Loucy (cell line): Measurements from ENCODE around the gene CEP57L1.
"Not testable (repeated sequence)": the region's sequence is repeated elsewhere in the genome, so short reads cannot be mapped to it uniquely, and the experiment has no call there.

ENCODE experiments used
- H2AFZ ChIP-seq: fragments of 200-600 bp; sonication (generic); 2 replicates; pipeline ENCODE4 v1.6.0; 2016; ENCODE audit warnings: antibody characterized with exemption, mild to moderate bottlenecking, low read length, moderate library complexity
- H3F3A ChIP-seq: fragments of 200-600 bp; 2 replicates; pipeline ENCODE4 v1.6.0; 2016; ENCODE audit warnings: antibody characterized with exemption, low read depth, mild to moderate bottlenecking
- H3K27me3 ChIP-seq: fragments of 200-600 bp; sonication (generic); 2 replicates; pipeline ENCODE4 v1.6.1; 2014; ENCODE audit warnings: low read length, mild to moderate bottlenecking; ENCODE audit not compliant: insufficient read depth, poor library complexity, severe bottlenecking
- H3K36me3 ChIP-seq: fragments of 200-600 bp; sonication (generic); 2 replicates; pipeline ENCODE4 v1.6.1; 2016; ENCODE audit warnings: low read length; ENCODE audit not compliant: insufficient read depth
- H3K4me1 ChIP-seq: fragments of 200-600 bp; sonication (generic); 2 replicates; pipeline ENCODE4 v1.5.1; 2014; ENCODE audit warnings: low read length, mild to moderate bottlenecking; ENCODE audit not compliant: insufficient read depth, poor library complexity, severe bottlenecking
- H3K4me2 ChIP-seq: fragments of 200-600 bp; sonication (generic); 2 replicates; pipeline ENCODE4 v1.6.0; 2014; ENCODE audit warnings: antibody characterized with exemption, low read length, low read depth, mild to moderate bottlenecking; ENCODE audit not compliant: poor library complexity, severe bottlenecking
- H3K4me3 ChIP-seq: fragments of 200-600 bp; sonication (generic); 2 replicates; pipeline ENCODE4 v1.5.1; 2014; ENCODE audit warnings: low read length, mild to moderate bottlenecking, mixed read lengths; ENCODE audit not compliant: poor library complexity, severe bottlenecking
- H3K79me2 ChIP-seq: fragments of 200-600 bp; sonication (generic); 2 replicates; pipeline ENCODE4 v1.6.1; 2014; ENCODE audit warnings: low read length; ENCODE audit not compliant: insufficient read depth
- H3K9ac ChIP-seq: fragments of 200-600 bp; sonication (generic); 2 replicates; pipeline ENCODE4 v1.6.0; 2014; ENCODE audit warnings: mild to moderate bottlenecking, low read depth, low read length, moderate library complexity; ENCODE audit not compliant: poor library complexity, severe bottlenecking
- H3K9me2 ChIP-seq: fragments of 200-600 bp; sonication (generic); replicated peaks from 2 replicates; pipeline ENCODE4 v1.6.1; 2016; ENCODE audit warnings: low read depth, low read length, mixed read lengths
- H3K9me3 ChIP-seq: fragments of 200-600 bp; sonication (generic); 2 replicates; pipeline ENCODE4 v1.6.1; 2014; ENCODE audit warnings: mild to moderate bottlenecking, antibody characterized with exemption, low read length, low read depth; ENCODE audit not compliant: insufficient read depth
- H4K20me1 ChIP-seq: fragments of 200-600 bp; sonication (generic); 2 replicates; pipeline ENCODE4 v1.6.0; 2014; ENCODE audit warnings: antibody characterized with exemption, low read length, mild to moderate bottlenecking; ENCODE audit not compliant: insufficient read depth, poor library complexity, severe bottlenecking
- CTCF ChIP-seq: fragments of 200-600 bp; sonication (generic); conservative IDR thresholded peaks from 2 replicates; pipeline ENCODE4 v1.5.1; 2014; ENCODE audit warnings: mild to moderate bottlenecking, antibody characterized with exemption, low read length
- EZH2phosphoT487 ChIP-seq: fragments of 200-600 bp; IDR thresholded peaks from 2 replicates; pipeline ENCODE4 v1.6.1; 2018; ENCODE audit warnings: antibody characterized with exemption, mild to moderate bottlenecking, moderate library complexity, borderline replicate concordance

The CEP57L1 gene

GRCh38 chr6:109130065-109130464 is 34.8 kb downstream of the CEP57L1 start:
- no peaks in the 10 kb centered on the region for H4K20me1 ChIP-seq
- TF ChIP-seq CTCF, result no peak
- TF ChIP-seq EZH2phosphoT487, result no peak
- H3K36me3 ChIP-seq, result peaks cover 8% of the 10 kb centered on the region; the same call in 1 of the 2 replicates
- H2AFZ ChIP-seq, result no peak overlapping the region
- H3K27me3 ChIP-seq, result no peaks in the 10 kb centered on the region
- no peaks in the 10 kb centered on the region for H3K4me1 ChIP-seq
- no peak overlapping the region for H3K4me3 ChIP-seq
- H3K79me2 ChIP-seq, result peaks cover 5% of the 10 kb centered on the region; the same call in 1 of the 2 replicates
- no peaks in the 10 kb centered on the region for H3K9me3 ChIP-seq
- no peaks in the 10 kb centered on the region for H3F3A ChIP-seq
- H3K9ac ChIP-seq, result no peak overlapping the region
- H3K9me2 ChIP-seq, result no peaks in the 10 kb centered on the region
- H3K4me2 ChIP-seq, result no peak overlapping the region

GRCh38 chr6:109135600-109135999 is 40.3 kb downstream of the CEP57L1 start:
- H3K79me2 ChIP-seq, H3K27me3 ChIP-seq, H3K9ac ChIP-seq, H3F3A ChIP-seq, H3K36me3 ChIP-seq, H3K4me3 ChIP-seq, H3K9me3 ChIP-seq, H2AFZ ChIP-seq, H4K20me1 ChIP-seq, H3K4me2 ChIP-seq, H3K4me1 ChIP-seq, H3K9me2 ChIP-seq: not testable (repeated sequence)

- not testable (repeated sequence) for H3K79me2 ChIP-seq, H3K36me3 ChIP-seq, H3K4me2 ChIP-seq, H3K9me3 ChIP-seq, H3K4me1 ChIP-seq, H2AFZ ChIP-seq, H3K9ac ChIP-seq, H3F3A ChIP-seq, H3K27me3 ChIP-seq, H4K20me1 ChIP-seq, H3K9me2 ChIP-seq, H3K4me3 ChIP-seq
These were observed 40.7 kb downstream of the CEP57L1 start for GRCh38 chr6:109136039-109136438.

GRCh38 chr6:109136530-109136929 is 41.2 kb downstream of the CEP57L1 start:
- not testable (repeated sequence) for H3K36me3 ChIP-seq, H3K9me2 ChIP-seq, H3K9ac ChIP-seq, H3K9me3 ChIP-seq, H3K79me2 ChIP-seq, H3F3A ChIP-seq, H2AFZ ChIP-seq, H3K4me2 ChIP-seq, H3K4me3 ChIP-seq, H4K20me1 ChIP-seq, H3K4me1 ChIP-seq, H3K27me3 ChIP-seq

GRCh38 chr6:109139109-109139508 is 43.8 kb downstream of the CEP57L1 start:
- no peaks in the 10 kb centered on the region for H3K9me2 ChIP-seq
- no peaks in the 10 kb centered on the region for H3F3A ChIP-seq
- no peaks in the 10 kb centered on the region for H3K27me3 ChIP-seq
- H2AFZ ChIP-seq, result no peak overlapping the region
- H3K4me3 ChIP-seq, result no peak overlapping the region
- no peaks in the 10 kb centered on the region for H3K4me1 ChIP-seq
- no peak overlapping the region for H3K9ac ChIP-seq
- no peaks in the 10 kb centered on the region for H4K20me1 ChIP-seq
- H3K79me2 ChIP-seq, result no peaks in the 10 kb centered on the region
- H3K4me2 ChIP-seq, result no peak overlapping the region
- no peak for TF ChIP-seq EZH2phosphoT487
- no peak for TF ChIP-seq CTCF
- H3K9me3 ChIP-seq, result no peaks in the 10 kb centered on the region
- peaks cover 4% of the 10 kb centered on the region; the same call in 1 of the 2 replicates for H3K36me3 ChIP-seq

GRCh38 chr6:109142067-109142466 is 46.8 kb downstream of the CEP57L1 start:
- not testable (repeated sequence) for H3K4me3 ChIP-seq, H3K4me2 ChIP-seq, H3K4me1 ChIP-seq, H3K9me2 ChIP-seq, H4K20me1 ChIP-seq, H3K79me2 ChIP-seq, H3K9me3 ChIP-seq, H3K27me3 ChIP-seq, H3K36me3 ChIP-seq, H3F3A ChIP-seq, H2AFZ ChIP-seq, H3K9ac ChIP-seq
